Measurements from ENCODE around the gene NINL. TPM values are rescaled to one million over a fixed set of nuclear protein-coding genes. Genes with fewer than 3 reads are reported as not detected.

Gene NINL
- total RNA-seq, 1 experiment from 2014 or later, result 13.6 TPM

GRCh38 chr20:25465243-25466135 lies 119.8 kb downstream of the NINL start:
- POLR2A ChIA-PET, result interaction anchor here (0.6 kb wide), 1 partner anchor 221 kb away, joined by 3 read pairs; no protein-coding TSS in a partner anchor
- intact Hi-C loops (cut with micrococcal nuclease; ENCODE audit: unreplicated experiment), result loop anchor here (10.0 kb wide), 1 partner anchor 229 kb away; the partner anchor contains the start of gene ZNF337
- no peak for TF ChIP-seq CTCF (IDR thresholded peaks at IDR 0.05; ENCODE audit: insufficient read depth in 1 of 2, low read depth in 1 of 2, low read length in 1 of 2, severe bottlenecking in 1 of 2, unreplicated experiment in 1 of 2)
- H3K9me3 ChIP-seq, result no peaks in the 10 kb centered on the region
- H3K27me3 ChIP-seq (replicated peaks; ENCODE audit: control insufficient read depth, insufficient read depth, low read length), result no peaks in the 10 kb centered on the region
- Mint-ChIP-seq H3K36me3 (ENCODE audit: insufficient read depth, unreplicated experiment) (peaks cover 11% of the 10 kb centered on the region), H3K27me3 (ENCODE audit: insufficient read depth, unreplicated experiment) (no peaks in the 10 kb centered on the region), H3K27ac (ENCODE audit: unreplicated experiment) (no peak overlapping the region), H3K4me3 (ENCODE audit: unreplicated experiment) (no peak overlapping the region), H3K4me1 (ENCODE audit: low read depth, unreplicated experiment) (no peaks in the 10 kb centered on the region), H3K9me3 (ENCODE audit: unreplicated experiment) (no peaks in the 10 kb centered on the region)
- peaks cover 4% of the 10 kb centered on the region; the same call in 1 of the 2 replicates for H3K4me1 ChIP-seq
- no peaks in the 10 kb centered on the region for H3K36me3 ChIP-seq (ENCODE audit: control insufficient read depth, insufficient read depth, low read length)
- H3K4me3 ChIP-seq (ENCODE audit: low read depth, low read length), result no peak overlapping the region
- no peak for DNase-seq
- CTCF ChIA-PET, result no interaction called here
- no TSS peak for BruUV-seq (replicated peaks)

DNA sequence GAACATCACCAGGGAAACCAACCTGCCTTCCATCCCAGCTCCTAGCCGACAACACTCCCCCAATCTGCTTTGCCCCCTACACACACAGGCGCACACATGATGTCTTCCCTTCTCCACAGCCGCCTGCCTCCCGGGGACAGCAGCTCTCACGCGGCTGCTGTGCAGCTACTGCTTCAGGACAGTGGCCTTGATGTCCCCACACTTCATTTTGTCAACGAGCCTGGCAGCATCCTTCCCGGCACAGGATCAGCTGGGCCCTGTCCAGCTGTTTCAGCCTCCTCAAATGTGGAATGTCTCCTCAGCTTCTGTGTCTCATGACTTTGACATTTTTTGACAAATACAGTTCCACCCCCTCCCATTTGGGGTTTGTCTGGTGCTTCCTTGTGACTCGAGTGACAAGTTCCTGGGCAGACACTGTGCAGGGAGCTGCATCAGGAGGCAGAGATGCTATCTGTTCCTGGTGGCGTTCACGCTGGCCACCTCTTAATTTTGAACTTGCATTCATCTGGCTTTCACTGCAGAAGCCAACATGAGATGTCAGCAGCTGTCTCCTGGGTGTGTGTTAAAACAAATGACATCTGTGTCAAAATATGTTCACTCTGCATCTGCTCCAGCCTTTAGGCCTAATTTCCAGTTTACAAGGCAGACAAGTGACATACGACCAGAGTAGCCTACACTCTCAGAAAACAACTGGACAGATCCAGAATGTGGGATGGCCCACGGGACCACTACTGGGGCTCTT lies 120.7 kb downstream of the NINL start:
- H3K36me3 Mint-ChIP-seq (ENCODE audit: insufficient read depth, unreplicated experiment), result peaks cover 11% of the 10 kb centered on the region
- H3K9me3 Mint-ChIP-seq (ENCODE audit: unreplicated experiment), result no peaks in the 10 kb centered on the region
- no peak for TF ChIP-seq CTCF (IDR thresholded peaks at IDR 0.05; ENCODE audit: insufficient read depth in 1 of 2, low read depth in 1 of 2, low read length in 1 of 2, severe bottlenecking in 1 of 2, unreplicated experiment in 1 of 2)
- no peaks in the 10 kb centered on the region for H3K36me3 ChIP-seq (ENCODE audit: control insufficient read depth, insufficient read depth, low read length)
- ChIA-PET CTCF (no interaction called here), POLR2A (interaction anchor here (0.6 kb wide), 1 partner anchor 222 kb away, joined by 3 read pairs; no protein-coding TSS in a partner anchor)
- H3K4me3 Mint-ChIP-seq (ENCODE audit: unreplicated experiment), result no peak overlapping the region
- H3K4me1 Mint-ChIP-seq (ENCODE audit: low read depth, unreplicated experiment), result no peaks in the 10 kb centered on the region
- H3K4me3 ChIP-seq (ENCODE audit: low read depth, low read length), result no peak overlapping the region
- no peaks in the 10 kb centered on the region for H3K9me3 ChIP-seq
- no peaks in the 10 kb centered on the region for H3K27me3 Mint-ChIP-seq (ENCODE audit: insufficient read depth, unreplicated experiment)
- intact Hi-C loops (cut with micrococcal nuclease; ENCODE audit: unreplicated experiment), result loop anchor here (10.0 kb wide), 1 partner anchor 230 kb away; the partner anchor contains the start of gene ZNF337
- no peak for DNase-seq
- H3K27ac Mint-ChIP-seq (ENCODE audit: unreplicated experiment), result no peak overlapping the region
- H3K4me1 ChIP-seq, result peaks cover 3% of the 10 kb centered on the region; the same call in 1 of the 2 replicates
- H3K27me3 ChIP-seq (replicated peaks; ENCODE audit: control insufficient read depth, insufficient read depth, low read length), result no peaks in the 10 kb centered on the region
- BruUV-seq (replicated peaks), result no TSS peak

DNA sequence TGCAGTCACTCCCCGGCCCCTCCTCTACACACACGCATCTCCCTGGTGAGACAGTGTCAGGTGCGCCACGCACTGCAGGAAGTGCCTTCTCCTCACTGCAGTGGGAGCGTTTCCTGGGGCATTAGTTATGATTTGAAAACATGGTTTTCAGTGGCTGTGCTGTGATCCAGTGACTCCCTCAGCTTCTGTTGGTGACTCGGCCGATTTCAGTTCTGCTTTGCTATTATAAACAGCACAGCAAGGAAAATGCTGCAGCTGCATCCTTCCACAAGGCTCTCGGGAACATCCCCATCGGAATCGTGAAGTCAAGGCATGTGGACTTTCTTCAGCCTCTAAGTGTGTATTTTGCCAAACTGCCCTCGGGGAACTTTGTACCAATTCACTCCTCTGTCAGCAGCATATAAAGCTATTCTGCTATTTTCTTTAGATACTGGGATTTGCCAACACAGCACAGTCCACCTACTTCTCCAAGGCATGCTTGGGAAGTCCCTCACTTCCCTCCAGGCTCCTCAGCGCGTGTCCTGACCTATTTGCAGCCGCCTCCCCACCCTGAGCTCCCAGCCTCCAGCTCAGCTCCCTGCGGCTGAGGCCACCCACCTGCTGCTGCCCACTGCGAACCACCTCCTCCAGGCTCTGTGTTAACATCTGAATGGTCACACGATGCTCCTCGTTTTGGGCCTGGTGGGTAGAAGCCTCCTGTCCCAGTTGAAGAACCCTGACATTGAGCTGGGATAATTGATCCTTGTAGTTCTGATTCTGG lies 123.4 kb downstream of the NINL start:
- intact Hi-C loops (cut with micrococcal nuclease; ENCODE audit: unreplicated experiment), result loop anchor here (10.0 kb wide), 1 partner anchor 233 kb away; the partner anchor contains the start of gene ZNF337
- H3K36me3 ChIP-seq (ENCODE audit: control insufficient read depth, insufficient read depth, low read length), result no peaks in the 10 kb centered on the region
- peaks cover 10% of the 10 kb centered on the region for H3K36me3 Mint-ChIP-seq (ENCODE audit: insufficient read depth, unreplicated experiment)
- no peaks in the 10 kb centered on the region for H3K4me1 ChIP-seq
- no peak for TF ChIP-seq CTCF (IDR thresholded peaks at IDR 0.05; ENCODE audit: insufficient read depth in 1 of 2, low read depth in 1 of 2, low read length in 1 of 2, severe bottlenecking in 1 of 2, unreplicated experiment in 1 of 2)
- DNase-seq, result no peak
- BruUV-seq (replicated peaks), result no TSS peak
- no peak overlapping the region for H3K4me3 Mint-ChIP-seq (ENCODE audit: unreplicated experiment)
- H3K27me3 Mint-ChIP-seq (ENCODE audit: insufficient read depth, unreplicated experiment), result no peaks in the 10 kb centered on the region
- no peaks in the 10 kb centered on the region for H3K4me1 Mint-ChIP-seq (ENCODE audit: low read depth, unreplicated experiment)
- POLR2A ChIA-PET, result no interaction called here
- CTCF ChIA-PET, result no interaction called here
- no peaks in the 10 kb centered on the region for H3K9me3 ChIP-seq
- no peaks in the 10 kb centered on the region for H3K9me3 Mint-ChIP-seq (ENCODE audit: unreplicated experiment)
- H3K27ac Mint-ChIP-seq (ENCODE audit: unreplicated experiment), result no peak overlapping the region
- no peak overlapping the region for H3K4me3 ChIP-seq (ENCODE audit: low read depth, low read length)
- H3K27me3 ChIP-seq (replicated peaks; ENCODE audit: control insufficient read depth, insufficient read depth, low read length), result no peaks in the 10 kb centered on the region
